KMS-11 (cell line): ENCODE measurements around the gene ARHGEF26.
A peak's percentile ranks its signal among the peaks of the same experiment; 100 is the strongest.

ENCODE experiments used
- H2AFZ ChIP-seq: fragments of 200-600 bp; sonication (generic); 2 replicates; pipeline ENCODE4 v1.6.1; 2016; ENCODE audit warnings: antibody characterized with exemption, mixed run types, low read depth
- H3K27ac ChIP-seq: fragments of 200-600 bp; sonication (generic); 2 replicates; pipeline ENCODE4 v1.6.1; 2016; ENCODE audit warnings: mild to moderate bottlenecking, mixed run types
- H3K27me3 ChIP-seq: fragments of 200-600 bp; sonication (generic); 2 replicates; pipeline ENCODE4 v1.6.1; 2017; ENCODE audit warnings: mild to moderate bottlenecking, low read depth, mixed run types, moderate library complexity; ENCODE audit not compliant: insufficient read depth
- H3K36me3 ChIP-seq: fragments of 200-600 bp; sonication (generic); 2 replicates; pipeline ENCODE4 v1.6.1; 2017; ENCODE audit warnings: mild to moderate bottlenecking, mixed run types; ENCODE audit not compliant: insufficient read depth
- H3K4me1 ChIP-seq: fragments of 200-600 bp; sonication (generic); 2 replicates; pipeline ENCODE4 v1.6.1; 2016; ENCODE audit warnings: mild to moderate bottlenecking, low read depth, mixed run types; ENCODE audit not compliant: poor library complexity, severe bottlenecking
- H3K4me2 ChIP-seq: fragments of 200-600 bp; sonication (generic); 2 replicates; pipeline ENCODE4 v1.7.0; 2016; ENCODE audit warnings: mild to moderate bottlenecking, mixed run types
- H3K4me3 ChIP-seq: fragments of 200-600 bp; sonication (generic); IDR thresholded peaks from 2 replicates; pipeline ENCODE4 v1.6.1; 2017; ENCODE audit warnings: low read depth, low read length, mixed read lengths; ENCODE audit not compliant: insufficient read depth
- H3K79me2 ChIP-seq: fragments of 200-600 bp; sonication (generic); 2 replicates; pipeline ENCODE4 v1.6.1; 2016; ENCODE audit warnings: low read depth, mixed run types; ENCODE audit not compliant: insufficient read depth
- H3K9ac ChIP-seq: fragments of 200-600 bp; sonication (generic); 2 replicates; pipeline ENCODE4 v1.6.1; 2016; ENCODE audit warnings: mild to moderate bottlenecking, mixed run types
- H4K20me1 ChIP-seq: fragments of 200-600 bp; sonication (generic); 2 replicates; pipeline ENCODE4 v1.6.1; 2016; ENCODE audit warnings: mild to moderate bottlenecking, mixed run types; ENCODE audit not compliant: insufficient read depth
- CTCF ChIP-seq: fragments of 200-600 bp; sonication (generic); conservative IDR thresholded peaks from 2 replicates; pipeline ENCODE4 v1.6.1; 2017; ENCODE audit warnings: low read depth, mild to moderate bottlenecking, antibody characterized with exemption, low read length, moderate library complexity, mixed read lengths

Gene ARHGEF26

GRCh38 chr3:154294016-154294415, 172.8 kb downstream of the ARHGEF26 start:
- no peak overlapping the region for H3K27ac ChIP-seq
- no peaks in the 10 kb centered on the region for H3K4me1 ChIP-seq
- no peak for TF ChIP-seq CTCF
- no peak overlapping the region for H2AFZ ChIP-seq
- H3K36me3 ChIP-seq, result peaks cover 7% of the 10 kb centered on the region
- H3K9ac ChIP-seq, result no peak overlapping the region
- H4K20me1 ChIP-seq, result no peaks in the 10 kb centered on the region
- H3K27me3 ChIP-seq, result no peaks in the 10 kb centered on the region
- H3K79me2 ChIP-seq, result no peaks in the 10 kb centered on the region
- H3K4me2 ChIP-seq, result no peak overlapping the region
- H3K4me3 ChIP-seq, result no peak overlapping the region

GRCh38 chr3:154301561-154301960, 180.4 kb downstream of the ARHGEF26 start:
- 0 out of 2 replicates have a peak, but pooled peaks have one; percentile 30 for TF ChIP-seq CTCF
- peaks cover 9% of the 10 kb centered on the region; the same call in 1 of the 2 replicates for H3K36me3 ChIP-seq

GRCh38 chr3:154304116-154304786, 183.1 kb downstream of the ARHGEF26 start:
- peaks cover 2% of the 10 kb centered on the region; the same call in 1 of the 2 replicates for H4K20me1 ChIP-seq
- H3K4me2 ChIP-seq, result no peak overlapping the region
- no peak overlapping the region for H3K27ac ChIP-seq
- no peak for TF ChIP-seq CTCF
- H3K36me3 ChIP-seq, result peaks cover 9% of the 10 kb centered on the region; the same call in 1 of the 2 replicates
- no peaks in the 10 kb centered on the region for H3K27me3 ChIP-seq
- H2AFZ ChIP-seq, result no peak overlapping the region
- H3K9ac ChIP-seq, result no peak overlapping the region
- no peak overlapping the region for H3K4me3 ChIP-seq
- H3K4me1 ChIP-seq, result peaks cover 17% of the 10 kb centered on the region
- no peaks in the 10 kb centered on the region for H3K79me2 ChIP-seq

More at GRCh38 chr3:154301561-154301960, 180.4 kb downstream of the ARHGEF26 start:
- Histone ChIP-seq H3K27ac (no peak overlapping the region), H3K4me3 (no peak overlapping the region), H3K9ac (no peak overlapping the region), H3K4me2 (no peak overlapping the region), H3K79me2 (no peaks in the 10 kb centered on the region), H3K4me1 (no peaks in the 10 kb centered on the region), H2AFZ (no peak overlapping the region), H4K20me1 (peaks cover 2% of the 10 kb centered on the region; the same call in 1 of the 2 replicates), H3K27me3 (no peaks in the 10 kb centered on the region)

- peaks cover 20% of the 10 kb centered on the region for H3K4me1 ChIP-seq
- H3K4me2 ChIP-seq, result no peak overlapping the region
- no peaks in the 10 kb centered on the region for H3K27me3 ChIP-seq
- H3K79me2 ChIP-seq, result no peaks in the 10 kb centered on the region
- H3K4me3 ChIP-seq, result no peak overlapping the region
- peaks cover 9% of the 10 kb centered on the region; the same call in 1 of the 2 replicates for H3K36me3 ChIP-seq
- no peak overlapping the region for H3K27ac ChIP-seq
- no peak overlapping the region for H3K9ac ChIP-seq
- TF ChIP-seq CTCF, result no peak
- no peaks in the 10 kb centered on the region for H4K20me1 ChIP-seq
- no peak overlapping the region for H2AFZ ChIP-seq
Observed at GRCh38 chr3:154304936-154305335, 183.7 kb downstream of the ARHGEF26 start.
